ENCODE data around the gene TAGAP. TPM values are rescaled to one million over a fixed set of nuclear protein-coding genes. Genes with fewer than 3 reads are reported as not detected.

The TAGAP gene
- total RNA-seq, 1 donor from 2014 or later = 4.5 TPM

GRCh38 chr6:159071843-159072769, 27.3 kb upstream of the TAGAP start:
- no peak for DNase-seq

GRCh38 chr6:159068904-159069578, 24.2 kb upstream of the TAGAP start:
- DNase-seq = no peak

- no peak for DNase-seq
These were observed 22.5 kb upstream of the TAGAP start for GRCh38 chr6:159067334-159067733.

- no peak for DNase-seq
These were observed 21.7 kb upstream of the TAGAP start for GRCh38 chr6:159066483-159066882.

GRCh38 chr6:159065759-159066329, 21.1 kb upstream of the TAGAP start:
- no peak for DNase-seq

GRCh38 chr6:159065091-159065490, 20.3 kb upstream of the TAGAP start:
- DNase-seq = no peak

- DNase-seq = no peak
These were observed 19.7 kb upstream of the TAGAP start for GRCh38 chr6:159064477-159064876.

GRCh38 chr6:159063549-159063948, 18.8 kb upstream of the TAGAP start:
- no peak for DNase-seq

GRCh38 chr6:159062976-159063375, 18.2 kb upstream of the TAGAP start:
- DNase-seq = no peak

GRCh38 chr6:159062564-159062945, 17.8 kb upstream of the TAGAP start:
- DNase-seq = no peak

GRCh38 chr6:159061805-159062563, 17.2 kb upstream of the TAGAP start:
- no peak for DNase-seq

- no peak for DNase-seq
These were observed 16.4 kb upstream of the TAGAP start for GRCh38 chr6:159061146-159061545.

GRCh38 chr6:159059885-159060506, 15.2 kb upstream of the TAGAP start:
- no peak for DNase-seq

- no peak for DNase-seq
These were observed 14.3 kb upstream of the TAGAP start for GRCh38 chr6:159059141-159059540.

GRCh38 chr6:159056899-159057298, 12.1 kb upstream of the TAGAP start:
- DNase-seq = no peak

- no peak for DNase-seq
These were observed 11.6 kb upstream of the TAGAP start for GRCh38 chr6:159056432-159056831.

GRCh38 chr6:159056003-159056402, 11.2 kb upstream of the TAGAP start:
- DNase-seq = no peak

- DNase-seq = no peak
These were observed 9.1 kb upstream of the TAGAP start for GRCh38 chr6:159053781-159054398.

- DNase-seq = no peak
These were observed 7.9 kb upstream of the TAGAP start for GRCh38 chr6:159052720-159053119.

GRCh38 chr6:159047891-159048685, 3.3 kb upstream of the TAGAP start:
- no peak for DNase-seq

GRCh38 chr6:159045801-159046200, 1.0 kb upstream of the TAGAP start:
- DNase-seq = no peak
